ENCODE measurements around the gene PCLO. TPM values are rescaled to one million over a fixed set of nuclear protein-coding genes. Genes with fewer than 3 reads are reported as not detected.

The PCLO gene
- total and polyA plus RNA-seq, 9 of the 15 experiments (the other 6 are each of a cell fraction or from before 2014, with no cell fraction given), result under 0.01 to 0.01 TPM; not detected in 7

GRCh38 chr7:83096065-83096580 lies 66.6 kb downstream of the PCLO start (continued):
- TF ChIP-seq EP400 (IDR thresholded peaks at IDR 0.05), result no peak
- no peak for TF ChIP-seq YBX1 (IDR thresholded peaks at IDR 0.05)
- TF ChIP-seq IRF1 (CRISPR knock-in tag; IDR thresholded peaks at IDR 0.05; ENCODE audit: borderline replicate concordance), result no peak
- no peak for TF ChIP-seq SNAPC5 (CRISPR knock-in tag; IDR thresholded peaks at IDR 0.05)
- TF ChIP-seq ATF3 (IDR thresholded peaks at IDR 0.05), result no peak
- no peak for TF ChIP-seq ATF3 (CRISPR knock-in tag; conservative IDR thresholded peaks at IDR 0.05)
- no peak for TF ChIP-seq U2AF1 (optimal IDR thresholded peaks at IDR 0.05; ENCODE audit: low read depth, low read length)
- no peak for TF ChIP-seq ZNF766 (CRISPR knock-in tag; conservative IDR thresholded peaks at IDR 0.05)
- no peak for TF ChIP-seq CBX5 (IDR thresholded peaks at IDR 0.05; ENCODE audit: borderline replicate concordance, low read depth)

GRCh38 chr7:83085299-83085698 lies 77.4 kb downstream of the PCLO start:
- no TSS peak for BruUV-seq (replicated peaks)
- FAIRE-seq, result no peak
- no peaks in the 10 kb centered on the region for H4K20me1 ChIP-seq (replicated peaks; ENCODE audit: control insufficient read depth, insufficient read depth, low read length)
- H3K79me2 ChIP-seq (ENCODE audit: control insufficient read depth, insufficient read depth, low read length), result no peaks in the 10 kb centered on the region
- no peaks in the 10 kb centered on the region for H3K9me1 ChIP-seq (ENCODE audit: control insufficient read depth, insufficient read depth, low read length)
- H3K36me3 ChIP-seq (ENCODE audit: control insufficient read depth, insufficient read depth, low read length), result no peaks in the 10 kb centered on the region
- CTCF ChIA-PET (ENCODE audit: low intra/inter-chr PET ratio), result no interaction called here
- POLR2A ChIA-PET, result no interaction called here
- no peaks in the 10 kb centered on the region for H3K4me1 ChIP-seq (replicated peaks in 1 of 2; ENCODE audit: control insufficient read depth in 2 of 2, insufficient read depth in 2 of 2, low read length in 2 of 2)
- DNase-seq (ENCODE audit: extremely low read depth in 1 of 4, low spot score in 3 of 4), result no peak
- WGBS (ENCODE audit: insufficient coverage, low coverage, missing lambda C conversion rate), result 1% methylated on average over 4 of the region's 4 CpGs
- no peak overlapping the region for H2AFZ ChIP-seq (ENCODE audit: low read depth, low read length)
- no peak overlapping the region for H3K27ac ChIP-seq (ENCODE audit: extremely low read depth, low read depth, low read length)
- H3K4me2 ChIP-seq (ENCODE audit: insufficient read depth, low read length), result no peak overlapping the region
- H3K9me3 ChIP-seq (replicated peaks; ENCODE audit: control insufficient read depth, insufficient read depth, low read depth, low read length), result no peaks in the 10 kb centered on the region; the same call in 1 of the 2 replicates
- no peak for ATAC-seq
- H3K27me3 ChIP-seq (ENCODE audit: control insufficient read depth in 2 of 2, insufficient read depth in 2 of 2, low read length in 2 of 2), result no peaks in the 10 kb centered on the region
- H3K9ac ChIP-seq (ENCODE audit: insufficient read depth in 1 of 2, low read depth in 2 of 2, low read length in 2 of 2), result no peak overlapping the region
- H3K4me3 ChIP-seq, result no peak overlapping the region
- in situ Hi-C loops (cut with MboI), result no loop called here
- TF ChIP-seq ZNF41 (CRISPR knock-in tag; conservative IDR thresholded peaks at IDR 0.05) (no peak), ARNT (IDR thresholded peaks at IDR 0.05) (no peak), NCOA4 (IDR thresholded peaks at IDR 0.05; ENCODE audit: partially characterized antibody) (no peak), MTA3 (IDR thresholded peaks at IDR 0.05; ENCODE audit: borderline replicate concordance) (no peak), PTTG1 (tag; IDR thresholded peaks at IDR 0.05; ENCODE audit: low read depth) (no peak)
- intact Hi-C loops (cut with micrococcal nuclease), result no loop called here
